Coronary artery (tissue), 2 donors: ENCODE measurements around the gene MRPL53.

Source experiments
- DNase-seq: peaks from one replicate; pipeline ENCODE4 v3.0.0-alpha.2; 2017; ENCODE audit warnings: low spot score
- H3K27ac ChIP-seq, 2 donors: fragments of 200-600 bp; sonication (generic); one replicate each; pipeline ENCODE4 v1.5.1; 2016 to 2019
- H3K4me3 ChIP-seq: fragments of 200-600 bp; sonication (generic); 2 replicates; pipeline ENCODE4 v1.5.1; 2016; ENCODE audit warnings: mild to moderate bottlenecking, moderate library complexity
- CTCF ChIP-seq: fragments of 200-600 bp; sonication (generic); IDR thresholded peaks from one replicate; pipeline ENCODE4 v1.5.1; 2019; ENCODE audit warnings: antibody characterized with exemption

Gene MRPL53

GRCh38 chr2:74482801-74483674 lies 10.6 kb upstream of the MRPL53 start, which contains the start of the genes CCDC142 and TTC31:
Gene CCDC142, minus strand, starts transcription at chr2:74482998. Its CDS starts 161 bp downstream, at chr2:74482837.
Gene TTC31, plus strand, starts transcription at chr2:74483081. Its CDS starts 15 bp downstream, at chr2:74483096.
- TF ChIP-seq CTCF: peak; percentile 77
- Histone ChIP-seq H3K4me3 (peak within 1 kb of the TSS; percentile 80), H3K27ac (peak within 1 kb of the TSS; percentile 86 to 96)
- peak; percentile 97 for DNase-seq

GRCh38 chr2:74481961-74482800 lies 9.7 kb upstream of the MRPL53 start:
- no peak for TF ChIP-seq CTCF
- no peak for DNase-seq
- Histone ChIP-seq H3K27ac (peak overlapping the region; percentile 86 to 96), H3K4me3 (peak overlapping the region; percentile 80)

- no peak overlapping the region for H3K27ac ChIP-seq
These were observed 9.0 kb upstream of the MRPL53 start for GRCh38 chr2:74481431-74481830.

GRCh38 chr2:74474899-74475298 lies 2.4 kb upstream of the MRPL53 start:
- DNase-seq: no peak
- H3K4me3 ChIP-seq: no peak overlapping the region
- H3K27ac ChIP-seq: no peak overlapping the region
- no peak for TF ChIP-seq CTCF

More at GRCh38 chr2:74481431-74481830, 9.0 kb upstream of the MRPL53 start:
- H3K4me3 ChIP-seq: peak overlapping the region; percentile 80
- no peak for TF ChIP-seq CTCF
- no peak for DNase-seq

- no peak overlapping the region for H3K27ac ChIP-seq
- TF ChIP-seq CTCF: no peak
- no peak for DNase-seq
- no peak overlapping the region for H3K4me3 ChIP-seq
These were observed 2.0 kb upstream of the MRPL53 start for GRCh38 chr2:74474481-74474880.

GRCh38 chr2:74472945-74473258 lies 422 bp upstream of the MRPL53 start:
- Histone ChIP-seq H3K27ac (peak overlapping the region; percentile 78 to 92), H3K4me3 (peak overlapping the region; percentile 81)
- TF ChIP-seq CTCF: no peak
- DNase-seq: no peak
